ENCODE measurements around the gene COL4A1.
"Not testable (repeated sequence)": the region's sequence is repeated elsewhere in the genome, so short reads cannot be mapped to it uniquely, and the experiment has no call there.

COL4A1 gene

DNA sequence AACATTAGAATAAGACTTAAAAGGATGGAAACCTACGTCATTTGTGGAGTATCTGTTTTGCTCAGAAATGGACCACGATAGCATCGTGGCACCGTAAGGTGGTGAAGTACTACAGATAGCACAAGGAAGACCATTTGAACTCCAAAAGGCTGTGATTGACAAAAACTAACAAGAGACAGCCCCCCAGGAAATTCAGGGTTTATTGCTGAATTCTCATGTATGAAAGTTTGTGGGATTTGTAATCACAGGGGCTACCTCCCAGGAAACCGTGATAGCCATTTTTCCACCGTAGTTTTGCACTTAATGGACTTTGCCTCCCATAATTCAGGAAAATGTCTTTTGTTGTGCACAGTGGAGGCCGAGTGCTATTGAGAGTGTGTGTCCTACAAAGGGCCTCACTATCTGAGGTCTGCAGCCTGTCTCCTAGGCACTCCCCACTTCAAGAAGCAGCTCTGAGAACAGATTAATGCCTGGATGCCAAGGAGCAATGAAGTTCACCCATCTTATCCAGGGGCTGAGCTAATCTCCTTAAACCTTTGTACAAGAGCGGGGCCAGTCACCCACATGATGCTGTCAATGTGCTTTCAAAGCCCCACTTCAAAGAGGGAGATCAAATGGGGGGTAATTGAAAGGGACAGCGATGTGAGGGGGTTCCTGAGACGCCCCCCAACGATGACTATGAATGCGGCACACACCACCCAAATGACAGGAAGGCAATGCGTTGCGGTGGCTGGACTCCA, 182.6 kb downstream of the COL4A1 start:
- no peak for DNase-seq (ENCODE audit: low spot score in 2 of 2)
- H3K36me3 Mint-ChIP-seq (ENCODE audit: insufficient read depth) = no peaks in the 10 kb centered on the region

DNA sequence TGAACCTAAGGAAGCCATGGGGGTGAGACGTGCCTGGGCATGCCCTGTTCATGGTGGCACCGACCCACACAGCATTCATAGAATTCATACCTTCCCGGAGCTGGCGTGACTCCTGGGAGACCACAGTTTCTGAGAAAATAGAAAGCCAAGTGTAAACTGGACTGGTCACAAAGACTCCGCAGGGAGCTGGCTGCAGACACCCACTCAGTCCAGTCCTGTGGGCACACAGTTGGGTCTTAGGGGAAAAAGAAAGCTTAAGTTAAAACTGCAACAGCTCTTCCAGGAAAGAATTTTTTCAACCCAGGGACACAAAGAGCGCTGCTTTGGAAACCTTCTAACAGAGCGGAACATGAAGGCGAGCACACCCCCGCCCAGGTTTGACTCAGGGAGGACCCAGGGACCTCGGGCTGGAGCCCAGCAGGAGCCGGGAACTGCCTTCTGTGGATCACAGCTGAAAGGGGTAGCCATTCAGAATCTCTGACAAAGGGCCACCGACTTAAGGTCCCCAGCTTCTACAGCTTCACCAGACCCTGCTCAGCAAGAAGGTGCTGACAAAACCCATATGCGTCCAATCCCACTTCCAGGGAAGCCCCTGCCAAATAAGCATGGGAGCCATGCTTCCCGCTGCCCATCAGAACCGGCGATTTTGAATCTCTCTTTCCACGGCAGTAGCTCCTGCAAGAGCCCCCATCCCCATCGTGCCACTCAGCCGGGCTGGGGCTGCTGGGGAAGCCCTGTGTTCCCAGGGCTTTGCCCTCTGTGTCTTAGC, 183.7 kb downstream of the COL4A1 start:
- ATAC-seq (replicated peaks; ENCODE audit: extremely low read depth, poor library complexity, severe bottlenecking) (no peak), DNase-seq (ENCODE audit: low spot score in 2 of 2) (no peak)
- no peak overlapping the region for H3K27ac Mint-ChIP-seq (ENCODE audit: low read depth)
- H3K4me1 Mint-ChIP-seq = no peaks in the 10 kb centered on the region
- no peak overlapping the region for H3K4me3 Mint-ChIP-seq
- H3K36me3 Mint-ChIP-seq (ENCODE audit: insufficient read depth) = no peaks in the 10 kb centered on the region
- peaks cover 8% of the 10 kb centered on the region for H3K27me3 Mint-ChIP-seq
- H3K9me3 Mint-ChIP-seq = no peaks in the 10 kb centered on the region

More for the DNA sequence above, 182.6 kb downstream of the COL4A1 start:
- Mint-ChIP-seq H3K9me3 (no peaks in the 10 kb centered on the region), H3K4me1 (no peaks in the 10 kb centered on the region), H3K27me3 (peaks cover 8% of the 10 kb centered on the region), H3K4me3 (no peak overlapping the region), H3K27ac (ENCODE audit: low read depth) (no peak overlapping the region)
- no peak for ATAC-seq (replicated peaks; ENCODE audit: extremely low read depth, poor library complexity, severe bottlenecking)

DNA sequence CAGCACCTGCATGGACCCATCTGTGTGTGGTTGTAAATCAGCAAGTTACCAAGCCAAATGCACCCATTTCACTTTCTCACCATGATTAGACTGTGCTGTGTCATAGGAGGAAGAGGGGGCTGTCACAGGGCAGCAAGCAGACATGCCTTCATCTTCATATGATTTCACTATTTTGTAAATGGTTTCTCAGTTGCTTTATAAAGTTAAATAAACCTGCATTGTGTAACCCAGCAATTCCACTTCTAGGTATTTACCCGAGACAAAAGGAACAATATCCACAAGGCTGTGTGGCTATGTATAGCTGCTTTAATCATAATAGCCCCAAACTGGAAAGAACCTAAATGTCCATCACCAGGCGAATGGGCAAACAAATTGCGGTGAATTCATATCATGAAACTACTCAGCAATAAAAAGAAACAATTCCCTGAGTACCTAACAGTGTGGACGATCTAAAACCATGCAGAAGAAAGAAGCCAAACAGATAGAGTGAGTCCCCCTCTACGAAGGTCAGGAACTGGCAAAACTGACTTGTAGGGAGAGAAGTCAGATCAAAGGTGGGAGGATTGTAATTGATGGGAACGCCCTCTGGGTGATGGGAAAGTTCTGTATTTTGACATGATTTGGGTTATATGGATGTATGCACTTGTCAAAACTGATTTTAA, 185.4 kb downstream of the COL4A1 start:
- Mint-ChIP-seq H3K4me3 (no peak overlapping the region), H3K27me3 (peaks cover 12% of the 10 kb centered on the region), H3K27ac (ENCODE audit: low read depth) (no peak overlapping the region), H3K4me1 (no peaks in the 10 kb centered on the region), H3K36me3 (ENCODE audit: insufficient read depth) (no peaks in the 10 kb centered on the region), H3K9me3 (no peaks in the 10 kb centered on the region)
- no peak for DNase-seq (ENCODE audit: low spot score in 2 of 2)
- ATAC-seq (replicated peaks; ENCODE audit: extremely low read depth, poor library complexity, severe bottlenecking) = no peak

DNA sequence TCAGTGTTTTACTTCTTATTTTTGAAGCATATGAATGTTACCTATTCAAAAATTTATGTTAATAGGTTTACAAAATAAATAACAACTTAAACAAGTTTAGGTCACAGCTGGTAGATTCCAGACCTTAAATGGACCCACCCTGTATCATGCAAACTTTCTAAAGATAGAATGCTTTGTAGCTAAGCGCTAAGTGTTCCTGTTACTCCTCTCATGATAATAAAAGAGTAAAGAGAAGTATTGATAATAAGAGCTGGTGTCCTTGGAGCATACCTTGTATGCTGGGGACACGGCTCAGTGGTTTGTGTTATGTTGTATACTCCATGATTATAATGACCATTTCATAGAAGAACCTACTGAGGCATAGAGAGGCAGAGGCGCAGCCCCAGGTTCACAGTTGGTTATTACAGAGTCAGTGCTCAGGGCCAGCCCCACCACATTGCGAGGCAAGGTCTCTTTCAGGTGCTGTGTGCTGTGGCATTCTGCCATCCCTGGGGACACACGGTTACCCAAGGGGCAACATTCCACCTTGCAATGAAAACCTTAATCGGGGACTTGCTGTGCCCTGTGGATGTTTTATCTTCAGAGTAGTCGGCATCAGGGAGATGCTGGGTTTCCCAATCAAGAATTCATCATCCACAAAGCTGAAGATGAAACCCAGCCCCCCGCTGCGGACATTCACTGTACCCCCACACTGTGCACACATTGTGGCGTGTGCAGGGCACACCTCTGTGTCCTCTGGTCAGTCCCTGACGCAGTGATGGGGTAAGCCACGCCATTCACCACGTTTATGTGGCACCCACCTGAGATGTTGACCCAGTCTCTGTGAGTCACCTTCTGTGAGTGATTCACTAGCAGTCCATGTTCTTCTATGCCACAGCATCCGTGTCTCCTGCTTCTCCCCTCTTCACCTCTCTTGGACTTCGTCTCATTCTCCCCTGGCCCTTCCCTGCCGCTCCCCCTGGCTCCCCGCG, 186.7 kb downstream of the COL4A1 start:
- Mint-ChIP-seq H3K4me3 (no peak overlapping the region), H3K27ac (ENCODE audit: low read depth) (no peak overlapping the region), H3K36me3 (ENCODE audit: insufficient read depth) (no peaks in the 10 kb centered on the region), H3K9me3 (no peaks in the 10 kb centered on the region), H3K27me3 (peaks cover 17% of the 10 kb centered on the region), H3K4me1 (no peaks in the 10 kb centered on the region)
- DNase-seq (ENCODE audit: low spot score in 2 of 2) (no peak), ATAC-seq (replicated peaks; ENCODE audit: extremely low read depth, poor library complexity, severe bottlenecking) (no peak)

DNA sequence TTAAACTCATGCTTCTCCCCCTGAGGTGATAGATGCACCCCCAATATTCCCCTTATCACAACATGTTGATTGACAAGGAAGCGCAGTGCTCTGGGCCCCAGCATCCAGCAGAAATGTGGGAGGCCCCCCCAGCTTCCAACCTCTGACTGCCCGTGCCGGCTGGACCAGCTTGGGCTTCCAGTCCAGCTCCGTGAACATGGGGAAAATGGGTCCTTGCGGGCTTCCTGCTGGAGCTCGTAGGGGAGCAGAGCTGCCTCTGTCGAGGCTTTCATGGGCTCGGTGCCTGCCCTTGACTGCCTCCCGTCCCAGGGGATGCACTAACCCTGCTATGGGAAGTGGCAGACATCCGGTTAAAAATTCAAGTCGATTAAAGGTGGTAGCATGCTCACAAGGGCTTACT, 188.9 kb downstream of the COL4A1 start:
- ATAC-seq (replicated peaks; ENCODE audit: extremely low read depth, poor library complexity, severe bottlenecking) = no peak
- H3K27me3 Mint-ChIP-seq = peaks cover 9% of the 10 kb centered on the region

DNA sequence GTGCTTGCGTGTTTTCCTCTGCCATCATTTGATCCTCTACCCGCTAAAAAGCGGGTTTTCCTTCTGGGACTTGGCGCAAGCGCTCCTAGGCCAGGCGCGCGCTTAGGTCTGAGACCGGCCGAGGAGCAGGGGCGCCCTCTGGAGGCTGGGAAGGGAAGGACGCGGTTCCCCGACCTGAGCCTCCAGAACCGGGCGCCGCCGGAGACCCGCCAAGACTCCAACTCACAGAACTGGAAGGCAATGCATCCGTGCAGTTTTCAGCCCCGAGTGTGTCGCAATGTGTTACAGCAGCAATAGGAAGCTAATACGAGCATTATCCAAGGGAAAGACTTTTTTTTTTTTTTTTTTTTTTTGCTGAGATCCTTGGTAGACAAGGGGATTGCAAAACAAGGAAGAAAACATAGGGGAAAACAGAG, 190.9 kb downstream of the COL4A1 start:
- Mint-ChIP-seq H3K9me3 (no peaks in the 10 kb centered on the region), H3K27me3 (peaks cover 9% of the 10 kb centered on the region), H3K36me3 (ENCODE audit: insufficient read depth) (no peaks in the 10 kb centered on the region), H3K4me1 (no peaks in the 10 kb centered on the region), H3K27ac (ENCODE audit: low read depth) (no peak overlapping the region), H3K4me3 (no peak overlapping the region)
- DNase-seq (ENCODE audit: low spot score in 2 of 2) = peak in 1 of 2 donors; percentile 18
- no peak for ATAC-seq (replicated peaks; ENCODE audit: extremely low read depth, poor library complexity, severe bottlenecking)

More for the DNA sequence above, 188.9 kb downstream of the COL4A1 start:
- H3K4me3 Mint-ChIP-seq = no peak overlapping the region
- DNase-seq (ENCODE audit: low spot score in 2 of 2) = no peak
- H3K9me3 Mint-ChIP-seq = no peaks in the 10 kb centered on the region
- H3K27ac Mint-ChIP-seq (ENCODE audit: low read depth) = no peak overlapping the region
- no peaks in the 10 kb centered on the region for H3K36me3 Mint-ChIP-seq (ENCODE audit: insufficient read depth)
- no peaks in the 10 kb centered on the region for H3K4me1 Mint-ChIP-seq

DNA sequence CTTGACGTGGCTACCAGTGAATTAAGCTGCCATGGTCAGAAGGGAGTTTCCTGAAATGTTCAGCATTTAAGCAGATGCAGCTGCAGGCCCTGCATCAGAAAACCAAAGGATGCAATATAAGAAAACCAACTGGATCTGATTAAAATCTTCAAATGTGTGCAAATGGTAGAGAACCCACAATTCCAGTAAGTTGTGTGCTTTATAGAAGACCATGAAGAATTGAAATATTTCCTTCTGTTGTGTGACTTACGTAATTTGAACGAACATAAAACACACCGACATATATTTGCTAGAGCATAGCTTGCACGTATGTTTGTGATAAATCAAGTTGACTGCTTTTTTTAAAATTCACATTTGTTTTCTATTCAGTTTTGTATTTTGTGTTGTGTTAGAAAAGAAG, 191.4 kb downstream of the COL4A1 start:
- no peak for ATAC-seq (replicated peaks; ENCODE audit: extremely low read depth, poor library complexity, severe bottlenecking)
- Mint-ChIP-seq H3K4me3 (no peak overlapping the region), H3K27ac (ENCODE audit: low read depth) (no peak overlapping the region), H3K4me1 (no peaks in the 10 kb centered on the region), H3K9me3 (no peaks in the 10 kb centered on the region), H3K27me3 (peaks cover 9% of the 10 kb centered on the region), H3K36me3 (ENCODE audit: insufficient read depth) (no peaks in the 10 kb centered on the region)
- DNase-seq (ENCODE audit: low spot score in 2 of 2) = no peak

DNA sequence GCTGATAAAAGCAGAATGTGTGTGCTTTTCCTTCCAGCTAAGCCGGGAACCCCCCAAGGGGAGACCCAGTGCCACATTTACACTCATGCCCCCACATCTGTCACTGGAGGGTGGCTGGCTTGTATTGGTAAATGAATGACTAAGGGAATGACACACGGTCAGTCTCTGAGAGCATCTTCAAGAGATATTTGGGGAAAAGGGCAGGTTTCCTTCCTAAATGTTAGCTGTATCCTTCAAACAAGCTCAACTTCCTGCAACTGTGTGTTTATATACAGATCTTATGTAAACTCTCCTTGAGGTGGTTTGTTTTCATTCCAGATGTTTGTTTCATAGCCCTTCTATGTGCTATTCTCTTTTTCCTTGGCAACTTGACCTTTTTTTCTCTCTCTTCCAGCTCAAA, 192.6 kb downstream of the COL4A1 start:
- ATAC-seq (replicated peaks; ENCODE audit: extremely low read depth, poor library complexity, severe bottlenecking) (no peak), DNase-seq (ENCODE audit: low spot score in 2 of 2) (no peak)
- no peak overlapping the region for H3K27ac Mint-ChIP-seq (ENCODE audit: low read depth)
- H3K4me3 Mint-ChIP-seq = no peak overlapping the region
- no peaks in the 10 kb centered on the region for H3K4me1 Mint-ChIP-seq
- H3K9me3 Mint-ChIP-seq = no peaks in the 10 kb centered on the region
- peaks cover 9% of the 10 kb centered on the region for H3K27me3 Mint-ChIP-seq
- no peaks in the 10 kb centered on the region for H3K36me3 Mint-ChIP-seq (ENCODE audit: insufficient read depth)

DNA sequence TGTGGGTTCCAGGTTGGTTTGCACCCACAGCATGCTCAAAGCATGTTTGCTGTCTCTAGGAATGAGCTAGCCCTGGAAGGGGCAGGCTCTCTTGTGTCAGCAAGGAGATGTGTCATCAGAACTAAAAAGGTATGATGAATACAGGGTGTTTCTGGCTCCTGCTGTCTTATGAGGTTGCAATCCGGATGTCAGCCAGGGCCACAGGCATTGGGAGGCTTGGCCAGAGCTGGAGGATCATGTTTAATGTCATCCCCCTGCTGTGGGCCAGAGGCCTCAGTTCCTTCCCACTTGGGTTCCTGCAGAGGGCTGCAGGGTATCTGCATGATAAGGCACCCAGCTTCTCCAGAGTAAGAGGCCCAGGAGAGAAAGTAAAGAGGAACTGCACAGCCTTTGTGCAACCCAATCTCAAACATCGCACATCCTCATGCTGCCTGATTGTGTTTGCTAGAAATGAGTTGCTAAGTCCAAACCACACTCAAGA, 193.6 kb downstream of the COL4A1 start:
- H3K4me3 Mint-ChIP-seq = no peak overlapping the region
- peaks cover 5% of the 10 kb centered on the region for H3K9me3 Mint-ChIP-seq
- H3K27me3 Mint-ChIP-seq = peaks cover 9% of the 10 kb centered on the region
- DNase-seq (ENCODE audit: low spot score in 2 of 2) (no peak), ATAC-seq (replicated peaks; ENCODE audit: extremely low read depth, poor library complexity, severe bottlenecking) (no peak)
- no peak overlapping the region for H3K27ac Mint-ChIP-seq (ENCODE audit: low read depth)
- H3K4me1 Mint-ChIP-seq = no peaks in the 10 kb centered on the region
- H3K36me3 Mint-ChIP-seq (ENCODE audit: insufficient read depth) = no peaks in the 10 kb centered on the region

DNA sequence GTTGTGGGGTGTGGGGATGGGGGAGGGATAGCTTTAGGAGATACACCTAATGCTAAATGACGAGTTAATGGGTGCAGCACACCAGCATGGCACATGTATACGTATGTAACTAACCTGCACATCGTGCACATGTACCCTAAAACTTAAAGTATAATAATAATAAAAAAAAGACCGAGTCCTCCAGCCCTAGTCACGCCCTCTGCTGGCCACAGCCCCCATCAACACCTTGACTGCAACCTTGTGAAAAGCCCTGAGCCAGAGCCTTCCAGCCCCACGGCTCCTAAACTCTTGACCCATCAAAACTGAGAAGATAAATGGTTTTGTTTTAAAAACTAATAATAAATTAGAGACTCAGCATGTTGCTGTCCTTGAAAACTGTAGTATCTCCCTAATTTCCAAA, 194.6 kb downstream of the COL4A1 start:
- not testable (repeated sequence) for H3K27ac Mint-ChIP-seq (ENCODE audit: low read depth); H3K36me3 Mint-ChIP-seq (ENCODE audit: insufficient read depth); DNase-seq (ENCODE audit: low spot score in 2 of 2); H3K4me1 Mint-ChIP-seq; H3K9me3 Mint-ChIP-seq; H3K4me3 Mint-ChIP-seq; ATAC-seq (replicated peaks; ENCODE audit: extremely low read depth, poor library complexity, severe bottlenecking); H3K27me3 Mint-ChIP-seq

DNA sequence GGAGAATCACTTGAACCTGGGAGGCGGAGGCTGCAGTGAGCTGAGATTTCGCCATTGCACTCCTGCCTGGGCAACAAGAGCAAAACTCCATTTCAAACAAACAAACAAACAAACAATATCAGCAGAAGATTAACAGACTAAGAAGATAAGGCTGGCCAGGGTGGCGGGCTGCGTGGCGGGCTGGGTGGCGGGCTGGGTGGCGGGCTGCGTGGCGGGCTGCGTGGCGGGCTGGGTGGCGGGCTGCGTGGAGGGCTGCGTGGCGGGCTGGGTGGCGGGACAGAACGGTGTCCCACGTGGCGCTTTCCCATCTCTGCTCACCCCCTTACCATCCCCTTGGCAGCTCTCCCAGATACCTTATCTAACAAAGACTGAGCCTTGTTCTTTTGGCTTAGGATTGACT, 196.2 kb downstream of the COL4A1 start:
- Mint-ChIP-seq H3K4me1 (no peaks in the 10 kb centered on the region), H3K4me3 (no peak overlapping the region), H3K9me3 (peaks cover 12% of the 10 kb centered on the region), H3K27ac (ENCODE audit: low read depth) (no peak overlapping the region), H3K36me3 (ENCODE audit: insufficient read depth) (no peaks in the 10 kb centered on the region), H3K27me3 (no peaks in the 10 kb centered on the region)
- no peak for ATAC-seq (replicated peaks; ENCODE audit: extremely low read depth, poor library complexity, severe bottlenecking)
- no peak for DNase-seq (ENCODE audit: low spot score in 2 of 2)

DNA sequence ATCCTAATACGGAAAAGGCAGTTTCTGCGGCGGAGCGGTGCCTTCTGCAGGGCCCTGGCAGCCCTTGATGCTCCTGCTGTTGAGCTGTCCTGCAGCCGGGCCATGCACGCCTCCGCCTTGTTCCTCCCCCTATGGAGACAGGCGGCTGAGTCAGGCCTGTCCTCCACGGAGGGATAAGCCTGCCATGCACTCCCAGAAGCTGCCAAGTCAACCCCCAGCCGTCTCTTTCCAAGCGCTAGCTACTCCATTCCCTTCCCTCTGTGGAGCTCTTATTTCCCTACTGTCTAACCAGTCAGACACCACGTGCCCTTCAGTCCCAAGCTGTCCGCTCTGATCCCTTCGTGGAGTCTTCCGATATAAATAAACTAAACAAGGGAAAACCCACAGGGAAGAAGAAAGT, 197.0 kb downstream of the COL4A1 start:
- ATAC-seq (replicated peaks; ENCODE audit: extremely low read depth, poor library complexity, severe bottlenecking) = no peak
- H3K36me3 Mint-ChIP-seq (ENCODE audit: insufficient read depth) = no peaks in the 10 kb centered on the region
- no peak for DNase-seq (ENCODE audit: low spot score in 2 of 2)
- no peaks in the 10 kb centered on the region for H3K27me3 Mint-ChIP-seq
- no peak overlapping the region for H3K27ac Mint-ChIP-seq (ENCODE audit: low read depth)
- H3K9me3 Mint-ChIP-seq = peaks cover 12% of the 10 kb centered on the region
- H3K4me1 Mint-ChIP-seq = no peaks in the 10 kb centered on the region
- no peak overlapping the region for H3K4me3 Mint-ChIP-seq
